ENCODE measurements around the gene MCUB.
"Not testable (repeated sequence)": the region's sequence is repeated elsewhere in the genome, so short reads cannot be mapped to it uniquely, and the experiment has no call there.

Gene MCUB

GRCh38 chr4:109559983-109560686, at the start of gene MCUB:
Gene MCUB (plus strand): TSS chr4:109560246. CDS start chr4:109560338, 92 bp downstream.
- H3K4me3 ChIP-seq (ENCODE audit: control insufficient read depth, low read depth, low read length): peak within 1 kb of the TSS; percentile 89
- TF ChIP-seq CTCF (IDR thresholded peaks at IDR 0.05; ENCODE audit: control insufficient read depth, insufficient read depth, low read depth, low read length, missing control alignments): no peak
- peak; percentile 42 for DNase-seq (ENCODE audit: low read depth)

GRCh38 chr4:109510687-109511086, 49.4 kb upstream of the MCUB start:
- DNase-seq (ENCODE audit: low read depth): no peak
- no peak for TF ChIP-seq CTCF (IDR thresholded peaks at IDR 0.05; ENCODE audit: control insufficient read depth, insufficient read depth, low read depth, low read length, missing control alignments)
- H3K4me3 ChIP-seq (ENCODE audit: control insufficient read depth, low read depth, low read length): no peak overlapping the region

- no peak for DNase-seq (ENCODE audit: low read depth)
- H3K4me3 ChIP-seq (ENCODE audit: control insufficient read depth, low read depth, low read length): no peak overlapping the region
- no peak for TF ChIP-seq CTCF (IDR thresholded peaks at IDR 0.05; ENCODE audit: control insufficient read depth, insufficient read depth, low read depth, low read length, missing control alignments)
Measured at GRCh38 chr4:109511414-109511813, 48.6 kb upstream of the MCUB start.

GRCh38 chr4:109513368-109513767, 46.7 kb upstream of the MCUB start:
- DNase-seq (ENCODE audit: low read depth); H3K4me3 ChIP-seq (ENCODE audit: control insufficient read depth, low read depth, low read length): not testable (repeated sequence)

- H3K4me3 ChIP-seq (ENCODE audit: control insufficient read depth, low read depth, low read length): no peak overlapping the region
- DNase-seq (ENCODE audit: low read depth): no peak
- TF ChIP-seq CTCF (IDR thresholded peaks at IDR 0.05; ENCODE audit: control insufficient read depth, insufficient read depth, low read depth, low read length, missing control alignments): no peak
Measured at GRCh38 chr4:109532182-109532581, 27.9 kb upstream of the MCUB start.

- no peak for DNase-seq (ENCODE audit: low read depth)
- H3K4me3 ChIP-seq (ENCODE audit: control insufficient read depth, low read depth, low read length): no peak overlapping the region
- no peak for TF ChIP-seq CTCF (IDR thresholded peaks at IDR 0.05; ENCODE audit: control insufficient read depth, insufficient read depth, low read depth, low read length, missing control alignments)
Measured at GRCh38 chr4:109545401-109545800, 14.6 kb upstream of the MCUB start.

GRCh38 chr4:109547394-109547793, 12.7 kb upstream of the MCUB start:
- no peak overlapping the region for H3K4me3 ChIP-seq (ENCODE audit: control insufficient read depth, low read depth, low read length)
- TF ChIP-seq CTCF (IDR thresholded peaks at IDR 0.05; ENCODE audit: control insufficient read depth, insufficient read depth, low read depth, low read length, missing control alignments): no peak
- no peak for DNase-seq (ENCODE audit: low read depth)
